ENCODE measurements around the gene VAPA. TPM values are rescaled to one million over a fixed set of nuclear protein-coding genes. Genes with fewer than 3 reads are reported as not detected.

The VAPA gene, protein sequence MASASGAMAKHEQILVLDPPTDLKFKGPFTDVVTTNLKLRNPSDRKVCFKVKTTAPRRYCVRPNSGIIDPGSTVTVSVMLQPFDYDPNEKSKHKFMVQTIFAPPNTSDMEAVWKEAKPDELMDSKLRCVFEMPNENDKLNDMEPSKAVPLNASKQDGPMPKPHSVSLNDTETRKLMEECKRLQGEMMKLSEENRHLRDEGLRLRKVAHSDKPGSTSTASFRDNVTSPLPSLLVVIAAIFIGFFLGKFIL
- total RNA-seq, result 255 and 427 TPM in 2 replicates

DNA sequence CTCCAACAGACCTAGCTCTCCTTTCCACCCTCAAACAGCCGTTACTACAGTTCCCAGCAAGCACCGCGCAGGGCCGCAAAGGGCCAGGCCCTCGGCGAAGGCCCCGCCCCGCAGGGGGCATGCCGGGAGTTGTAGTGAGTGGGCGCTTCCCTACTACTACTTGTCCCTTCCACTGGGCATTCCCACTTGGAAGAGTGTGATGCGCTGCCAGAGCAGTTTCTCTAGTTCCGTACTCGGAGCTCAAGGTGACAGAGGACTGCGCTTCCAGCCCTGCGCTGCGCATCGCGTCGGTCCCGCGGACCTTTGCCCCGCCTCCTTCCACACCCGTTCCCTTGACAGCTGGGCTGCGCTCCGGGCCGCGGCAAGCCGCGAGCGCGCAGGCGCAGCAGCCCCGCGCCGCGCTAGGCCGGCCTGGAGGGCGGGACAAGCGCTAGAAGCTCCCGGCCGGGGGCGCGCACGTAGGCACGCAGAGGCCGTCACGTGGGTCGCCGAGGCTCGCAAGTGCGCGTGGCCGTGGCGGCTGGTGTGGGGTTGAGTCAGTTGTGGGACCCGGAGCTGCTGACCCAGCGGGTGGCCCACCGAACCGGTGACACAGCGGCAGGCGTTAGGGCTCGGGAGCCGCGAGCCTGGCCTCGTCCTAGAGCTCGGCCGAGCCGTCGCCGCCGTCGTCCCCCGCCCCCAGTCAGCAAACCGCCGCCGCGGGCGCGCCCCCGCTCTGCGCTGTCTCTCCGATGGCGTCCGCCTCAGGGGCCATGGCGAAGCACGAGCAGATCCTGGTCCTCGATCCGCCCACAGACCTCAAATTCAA lies at the start of gene VAPA:
VAPA (plus strand) TSS at position 491 of the 808 bp plus-strand sequence; CDS start at position 732, 241 bp downstream.

DNA sequence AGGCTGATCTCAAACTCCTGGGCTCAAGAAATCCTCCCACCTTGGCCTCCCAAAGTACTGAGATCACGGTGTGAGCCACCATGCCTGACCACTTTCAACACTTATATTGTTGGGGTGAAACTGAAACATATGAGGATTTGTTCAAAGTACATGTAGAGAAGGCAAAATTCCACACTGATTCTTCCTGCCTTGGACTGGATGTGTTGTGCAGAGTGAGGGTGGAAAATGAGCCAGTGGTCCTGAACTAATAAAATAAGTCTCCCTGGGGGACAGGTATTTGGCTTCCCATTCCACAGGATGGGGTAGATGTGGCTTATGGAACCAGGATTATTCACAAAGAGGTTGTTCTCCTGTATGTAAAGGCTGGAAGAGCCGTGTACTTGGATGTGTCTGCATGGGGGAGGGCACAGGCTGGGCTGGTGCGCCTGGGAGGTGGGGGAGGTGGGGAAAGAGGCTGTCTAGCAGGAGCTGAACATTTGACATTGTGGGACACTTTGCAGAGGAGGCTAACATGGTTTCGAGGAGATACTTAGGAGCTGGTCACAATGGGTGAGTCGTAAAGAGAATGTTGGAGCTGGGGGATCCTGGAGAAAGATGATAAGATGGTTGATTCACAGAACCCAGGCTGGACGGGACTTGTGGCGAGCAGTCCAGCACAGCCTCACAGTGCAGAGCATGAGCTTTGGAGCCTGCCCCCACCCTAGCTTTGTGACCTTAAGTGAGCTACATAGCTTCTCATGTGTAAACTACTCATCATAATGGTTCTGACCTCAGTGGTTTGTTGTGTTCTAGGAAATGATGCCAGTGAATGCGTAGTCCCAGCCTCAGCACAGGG lies 28.4 kb upstream of the VAPA start, which contains the start of gene TXNDC2:
TXNDC2 (plus strand) TSS at position 804 of the 835 bp plus-strand sequence. CDS start 708 bp downstream, outside the sequence.

Other genes starting within 250 kb of the VAPA start
- 35.2 and 48.9 TPM in 2 replicates for gene RAB31, start 205.7 kb upstream of the VAPA start, total RNA-seq
- gene TXNDC2, start 28.0 kb upstream of the VAPA start, total RNA-seq, result under 0.01 TPM in 2 replicates

Measured in smooth muscle cell of trachea (primary cell).